Renal pelvis (tissue), 4 donors: ENCODE results near the gene NT5DC4. TPM values are rescaled to one million over a fixed set of nuclear protein-coding genes. Genes with fewer than 3 reads are reported as not detected.
A peak's percentile ranks its signal among the peaks of the same experiment; 100 is the strongest.

Experiments used
- DNase-seq: peaks from one replicate; pipeline ENCODE4 v3.0.0-alpha.2; 2013
- polyA plus RNA-seq, 3 donors: library from polyadenylated mRNA; unstranded; fragments of 120-200 nt; gene quantifications; one replicate each; pipeline ENCODE4 v1.2.1, GENCODE V29; 2013; ENCODE audit not compliant: insufficient read length in 3 of 3

The NT5DC4 gene
- polyA plus RNA-seq, 3 donors, result 0.34 to 1.4 TPM; not detected in 1

- no peak for DNase-seq
Observed at GRCh38 chr2:112722816-112723546, 2.2 kb downstream of the NT5DC4 start.

GRCh38 chr2:112723547-112723940 lies 2.7 kb downstream of the NT5DC4 start:
- no peak for DNase-seq

- no peak for DNase-seq
Observed at GRCh38 chr2:112723995-112724394, 3.2 kb downstream of the NT5DC4 start.

GRCh38 chr2:112724591-112725525 lies 4.0 kb downstream of the NT5DC4 start:
- DNase-seq, result no peak

- no peak for DNase-seq
Observed at GRCh38 chr2:112725545-112726457, 5.0 kb downstream of the NT5DC4 start.

- DNase-seq, result peak; percentile 83
Observed at GRCh38 chr2:112726487-112727190, 5.8 kb downstream of the NT5DC4 start.

- DNase-seq, result no peak
Observed at GRCh38 chr2:112727276-112728028, 6.6 kb downstream of the NT5DC4 start.

- no peak for DNase-seq
Observed at GRCh38 chr2:112728029-112728362, 7.2 kb downstream of the NT5DC4 start.

GRCh38 chr2:112728378-112729175 lies 7.8 kb downstream of the NT5DC4 start:
- DNase-seq, result no peak

- no peak for DNase-seq
Observed at GRCh38 chr2:112730216-112730615, 9.4 kb downstream of the NT5DC4 start.

GRCh38 chr2:112730791-112731190 lies 10.0 kb downstream of the NT5DC4 start:
- DNase-seq, result no peak

- DNase-seq, result no peak
Observed at GRCh38 chr2:112731479-112731878, 10.7 kb downstream of the NT5DC4 start.

- DNase-seq, result no peak
Observed at GRCh38 chr2:112733456-112733855, 12.6 kb downstream of the NT5DC4 start.

- DNase-seq, result peak; percentile 22
Observed at GRCh38 chr2:112733871-112734270, 13.1 kb downstream of the NT5DC4 start.

GRCh38 chr2:112737542-112738232 lies 16.9 kb downstream of the NT5DC4 start:
- no peak for DNase-seq

GRCh38 chr2:112740527-112740926 lies 19.7 kb downstream of the NT5DC4 start:
- DNase-seq, result no peak

GRCh38 chr2:112749755-112750559 lies 29.1 kb downstream of the NT5DC4 start:
- DNase-seq, result peak; percentile 50

- DNase-seq, result no peak
Observed at GRCh38 chr2:112750560-112750843, 29.7 kb downstream of the NT5DC4 start.
